Activated naive CD8-positive, alpha-beta T cell treated with anti-CD3 and anti-CD28 coated beads, Interleukin-2, amount 50 U/mL, for 24 hours (primary cell): Measurements from ENCODE around the gene TMEM174.
A peak's percentile ranks its signal among the peaks of the same experiment; 100 is the strongest.
"Not testable (repeated sequence)": the region's sequence is repeated elsewhere in the genome, so short reads cannot be mapped to it uniquely, and the experiment has no call there.

Experiments used
- ATAC-seq: fragments of 150-1000 bp; cut with Tn5 transposase; one replicate; pipeline ENCODE4 v1.10.0; 2021
- DNase-seq: peaks from one replicate; pipeline ENCODE4 v3.0.0; 2021
- H3K27ac Mint-ChIP-seq: one replicate; pipeline ENCODE4 v1.8.0; 2021; ENCODE audit warnings: mild to moderate bottlenecking, mixed read lengths
- H3K27me3 Mint-ChIP-seq: one replicate; pipeline ENCODE4 v1.8.0; 2021; ENCODE audit warnings: mixed read lengths
- H3K36me3 Mint-ChIP-seq: one replicate; pipeline ENCODE4 v1.8.0; 2021; ENCODE audit warnings: low read depth, mixed read lengths
- H3K4me1 Mint-ChIP-seq: one replicate; pipeline ENCODE4 v1.8.0; 2021; ENCODE audit warnings: mixed read lengths
- H3K4me3 Mint-ChIP-seq: one replicate; pipeline ENCODE4 v1.8.0; 2021; ENCODE audit warnings: mild to moderate bottlenecking, moderate library complexity, mixed read lengths
- H3K9me3 Mint-ChIP-seq: one replicate; pipeline ENCODE4 v1.8.0; 2021; ENCODE audit warnings: mixed read lengths

The TMEM174 gene

DNA sequence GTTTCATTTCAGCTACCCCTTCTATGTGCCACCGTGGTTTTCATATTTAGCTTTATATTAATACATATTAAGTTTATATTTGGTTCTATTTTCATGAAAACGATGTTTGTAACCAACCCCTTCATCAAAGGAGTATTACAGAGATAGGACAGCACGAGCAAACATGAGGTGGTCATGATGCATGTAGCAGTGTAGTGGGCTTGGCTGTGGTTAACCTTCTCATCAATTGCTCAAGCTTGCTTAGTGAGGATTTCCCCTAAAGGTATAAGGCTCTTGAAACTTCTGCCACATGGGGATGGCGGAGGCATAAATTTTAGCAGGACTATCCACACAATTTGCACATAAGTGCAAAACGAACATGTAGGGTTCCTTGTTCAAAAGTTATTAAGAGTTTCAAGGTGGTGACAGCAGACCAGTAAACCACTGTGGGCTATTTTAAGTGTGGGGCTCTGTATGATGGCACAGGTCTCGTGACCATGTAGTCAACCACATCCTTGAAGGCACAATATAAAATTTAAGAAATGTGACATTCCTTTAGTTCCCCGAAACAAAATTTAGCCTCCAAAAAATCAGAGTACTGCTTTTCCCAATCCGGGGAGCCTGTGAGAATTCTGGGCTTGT, 24.8 kb downstream of the TMEM174 start:
- no peaks in the 10 kb centered on the region for H3K4me1 Mint-ChIP-seq
- ATAC-seq (no peak), DNase-seq (no peak)
- no peaks in the 10 kb centered on the region for H3K9me3 Mint-ChIP-seq
- no peak overlapping the region for H3K4me3 Mint-ChIP-seq
- peaks cover 79% of the 10 kb centered on the region for H3K27me3 Mint-ChIP-seq
- no peak overlapping the region for H3K27ac Mint-ChIP-seq
- no peaks in the 10 kb centered on the region for H3K36me3 Mint-ChIP-seq

DNA sequence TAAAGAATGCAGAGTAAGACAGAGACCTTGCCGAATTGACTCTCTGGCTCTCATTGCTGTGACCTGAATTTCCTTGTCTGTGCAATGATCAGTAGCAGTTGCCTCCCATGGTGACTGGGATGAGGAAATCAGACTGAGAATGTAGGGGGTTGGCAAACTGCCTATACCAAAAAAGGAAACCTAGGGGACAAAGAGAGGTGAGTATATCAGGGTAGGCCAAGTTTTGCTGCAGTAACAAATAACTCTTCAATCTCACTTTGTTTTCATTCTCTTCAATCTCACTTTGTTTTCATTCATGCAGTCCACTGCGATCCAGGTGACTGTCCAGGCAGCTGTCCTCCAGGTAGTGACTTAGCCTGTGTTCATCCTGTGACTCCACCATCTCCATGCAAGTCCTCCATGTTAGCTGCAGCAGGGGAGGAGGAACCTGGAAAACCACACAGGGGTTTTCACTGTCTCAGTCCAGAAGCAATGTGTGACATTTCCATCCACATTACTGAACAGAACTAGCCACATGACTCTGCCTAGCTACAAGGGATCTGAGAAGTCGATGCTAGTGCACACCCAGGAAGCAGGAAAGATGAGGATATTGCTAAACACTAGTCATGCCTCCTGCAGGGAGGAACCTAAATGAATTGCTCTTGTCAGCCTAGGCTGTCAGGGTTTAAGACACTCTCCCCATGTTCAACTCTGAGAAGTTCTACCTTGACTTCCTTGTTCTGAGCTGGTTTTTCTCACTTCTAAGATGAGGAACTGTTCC, 26.0 kb downstream of the TMEM174 start:
- H3K27me3 Mint-ChIP-seq: peaks cover 74% of the 10 kb centered on the region
- no peak overlapping the region for H3K27ac Mint-ChIP-seq
- H3K9me3 Mint-ChIP-seq: no peaks in the 10 kb centered on the region
- ATAC-seq (no peak), DNase-seq (no peak)
- no peak overlapping the region for H3K4me3 Mint-ChIP-seq
- H3K4me1 Mint-ChIP-seq: no peaks in the 10 kb centered on the region
- H3K36me3 Mint-ChIP-seq: no peaks in the 10 kb centered on the region

DNA sequence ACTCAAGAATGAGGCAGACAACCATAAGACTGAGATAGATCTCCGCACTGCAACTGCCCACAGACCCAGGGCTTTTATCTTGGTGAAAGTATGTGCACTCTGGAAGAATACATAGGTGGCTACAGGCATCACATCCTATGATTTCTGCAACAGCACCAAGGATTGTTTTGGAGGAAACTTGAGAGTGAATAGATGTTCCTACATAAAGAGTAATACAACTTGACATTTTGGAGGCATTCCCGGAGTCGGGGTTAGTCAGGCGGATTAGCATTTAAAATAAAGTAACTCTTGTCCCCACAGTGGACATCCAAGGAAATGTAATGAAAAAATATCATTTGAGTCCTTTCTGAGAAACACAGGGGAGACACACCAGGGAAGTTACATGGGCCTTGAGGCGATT, 26.7 kb downstream of the TMEM174 start:
- peaks cover 69% of the 10 kb centered on the region for H3K27me3 Mint-ChIP-seq
- no peak overlapping the region for H3K4me3 Mint-ChIP-seq
- H3K9me3 Mint-ChIP-seq: no peaks in the 10 kb centered on the region
- no peaks in the 10 kb centered on the region for H3K36me3 Mint-ChIP-seq
- DNase-seq: no peak
- no peak for ATAC-seq
- H3K27ac Mint-ChIP-seq: no peak overlapping the region
- no peaks in the 10 kb centered on the region for H3K4me1 Mint-ChIP-seq

DNA sequence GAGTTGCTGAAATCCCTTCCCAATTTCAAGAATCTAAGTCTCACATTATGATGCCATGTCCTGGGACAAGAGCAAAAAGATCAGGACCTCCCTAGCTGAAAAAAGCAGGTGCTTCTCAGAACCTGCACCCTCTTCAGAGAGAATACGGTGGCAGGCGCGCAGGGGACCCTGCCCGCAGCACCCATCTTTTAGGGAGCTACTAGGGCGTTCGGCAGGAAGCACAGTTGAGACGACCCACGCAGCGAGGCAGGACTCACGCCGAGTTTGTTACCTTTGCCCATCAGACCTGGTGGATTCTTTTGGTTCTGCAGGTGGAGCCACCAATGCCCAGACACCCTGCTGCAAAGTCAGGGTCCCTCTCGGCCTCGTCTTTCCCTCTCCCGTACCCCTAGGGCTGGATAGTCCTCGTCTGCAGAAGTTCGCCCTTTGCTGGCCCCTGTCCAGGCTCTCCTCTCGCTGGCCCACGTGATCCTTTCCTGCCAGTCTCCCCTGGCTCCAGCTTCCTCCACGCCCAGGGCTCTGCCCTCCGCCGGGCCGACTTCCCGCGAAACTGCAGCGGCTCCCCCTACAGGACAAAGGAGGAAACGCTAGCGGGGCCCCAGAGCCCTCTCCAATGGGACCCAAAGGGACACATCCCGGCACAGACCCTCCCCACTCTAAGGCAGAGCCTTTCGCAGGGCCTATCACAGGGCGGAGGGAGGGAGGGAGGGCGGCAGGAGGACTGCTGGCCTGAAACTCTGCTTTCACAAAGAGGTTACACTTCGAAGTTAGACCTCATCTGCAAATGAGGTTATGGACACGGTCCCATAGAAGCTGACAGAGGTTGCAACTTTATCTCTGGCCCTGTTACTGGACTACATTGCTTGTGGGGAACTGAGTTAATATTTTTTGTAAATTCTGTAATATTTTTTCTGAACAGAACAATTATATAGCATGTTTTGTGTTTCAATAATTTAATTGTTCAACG, 28.8 kb downstream of the TMEM174 start:
- H3K9me3 Mint-ChIP-seq: no peaks in the 10 kb centered on the region
- H3K36me3 Mint-ChIP-seq: no peaks in the 10 kb centered on the region
- DNase-seq: peak; percentile 80
- no peak overlapping the region for H3K27ac Mint-ChIP-seq
- H3K4me3 Mint-ChIP-seq: no peak overlapping the region
- no peaks in the 10 kb centered on the region for H3K4me1 Mint-ChIP-seq
- ATAC-seq: peak; percentile 85
- peaks cover 67% of the 10 kb centered on the region for H3K27me3 Mint-ChIP-seq

DNA sequence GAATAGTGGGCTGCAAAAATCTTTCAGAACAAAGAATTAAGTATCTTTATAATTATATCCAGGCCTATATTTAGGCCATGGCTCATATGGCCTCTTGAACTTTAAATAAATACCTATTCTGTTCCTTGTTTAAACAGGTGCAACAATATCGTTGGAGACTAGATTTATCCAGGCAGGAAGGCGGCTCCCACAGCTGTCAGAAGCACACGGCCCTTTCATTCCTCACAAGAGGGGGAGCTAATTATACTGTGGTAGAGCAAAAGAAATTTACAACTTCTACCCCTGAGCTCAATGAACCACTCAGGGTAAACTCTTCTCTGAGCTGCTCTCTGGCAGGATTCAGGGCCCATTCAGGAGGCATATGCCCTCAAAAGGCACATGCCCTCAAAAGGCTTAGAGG, 31.3 kb downstream of the TMEM174 start:
- Mint-ChIP-seq H3K4me1 (no peaks in the 10 kb centered on the region), H3K27ac (no peak overlapping the region), H3K9me3 (peaks cover 6% of the 10 kb centered on the region), H3K27me3 (peaks cover 66% of the 10 kb centered on the region), H3K36me3 (no peaks in the 10 kb centered on the region), H3K4me3 (no peak overlapping the region)
- ATAC-seq (no peak), DNase-seq (no peak)

DNA sequence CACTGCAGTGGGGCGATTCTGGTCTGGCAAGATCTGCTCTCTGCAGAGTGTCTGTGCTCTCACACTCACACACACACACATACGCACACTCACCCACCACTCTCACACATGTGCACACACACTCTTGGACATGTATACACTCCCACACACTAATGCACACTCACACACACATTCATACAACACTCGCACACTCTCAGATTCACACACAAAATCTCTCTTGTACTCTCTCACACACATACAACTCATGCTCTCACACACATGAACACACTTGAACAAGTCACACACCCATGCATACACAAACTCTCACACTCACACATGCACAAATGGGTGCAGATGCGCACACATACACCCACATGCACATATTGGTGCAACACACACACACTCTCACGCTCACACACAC, 31.7 kb downstream of the TMEM174 start:
- no peak overlapping the region for H3K27ac Mint-ChIP-seq
- H3K36me3 Mint-ChIP-seq: peaks cover 3% of the 10 kb centered on the region
- H3K27me3 Mint-ChIP-seq: peaks cover 66% of the 10 kb centered on the region
- no peaks in the 10 kb centered on the region for H3K4me1 Mint-ChIP-seq
- DNase-seq (no peak), ATAC-seq (no peak)
- H3K9me3 Mint-ChIP-seq: peaks cover 10% of the 10 kb centered on the region
- no peak overlapping the region for H3K4me3 Mint-ChIP-seq

DNA sequence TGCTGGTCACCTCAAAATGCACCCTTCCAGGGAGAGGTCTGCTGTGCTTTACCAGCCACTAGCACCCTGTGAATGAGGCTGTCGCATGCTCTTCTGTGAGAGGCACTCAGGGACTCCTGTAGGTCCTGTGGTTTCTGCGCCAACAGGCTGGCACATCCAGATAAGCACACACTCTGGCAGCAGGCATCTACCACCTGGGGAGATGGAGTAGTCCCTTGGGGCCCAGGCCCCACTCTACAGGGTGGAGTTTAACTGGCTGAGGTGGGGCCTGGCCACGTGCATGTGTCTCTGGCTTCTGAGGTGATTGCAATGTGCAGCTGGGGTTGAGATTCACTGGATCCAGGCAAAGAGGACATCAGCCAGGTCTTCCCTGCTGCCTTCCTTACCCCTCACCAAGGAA, 32.3 kb downstream of the TMEM174 start:
- H3K36me3 Mint-ChIP-seq: peaks cover 3% of the 10 kb centered on the region
- no peak overlapping the region for H3K27ac Mint-ChIP-seq
- ATAC-seq (no peak), DNase-seq (no peak)
- H3K4me1 Mint-ChIP-seq: no peaks in the 10 kb centered on the region
- peaks cover 68% of the 10 kb centered on the region for H3K27me3 Mint-ChIP-seq
- H3K4me3 Mint-ChIP-seq: no peak overlapping the region
- peaks cover 14% of the 10 kb centered on the region for H3K9me3 Mint-ChIP-seq

DNA sequence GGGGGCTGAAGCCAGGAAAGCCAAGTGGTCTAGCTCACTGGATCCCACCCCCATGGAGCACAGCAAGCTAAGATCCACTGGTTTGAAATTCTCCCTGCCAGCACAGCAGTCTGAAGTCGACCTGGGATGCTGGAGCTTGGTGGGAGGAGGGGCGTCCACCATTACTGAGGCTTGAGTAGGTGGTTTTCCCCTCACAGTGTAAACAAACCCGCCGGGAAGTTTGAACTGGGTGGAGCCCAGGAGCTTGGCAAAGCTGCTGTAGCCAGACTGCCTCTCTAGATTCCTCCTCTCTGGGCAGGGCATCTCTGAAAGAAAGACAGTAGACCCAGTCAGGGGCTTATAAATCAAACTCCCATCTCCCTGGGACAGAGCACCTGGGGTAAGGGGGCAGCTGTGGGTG, 34.2 kb downstream of the TMEM174 start:
- not testable (repeated sequence) for ATAC-seq, H3K4me3 Mint-ChIP-seq, H3K4me1 Mint-ChIP-seq, H3K27ac Mint-ChIP-seq, DNase-seq, H3K36me3 Mint-ChIP-seq
- peaks cover 72% of the 10 kb centered on the region for H3K27me3 Mint-ChIP-seq
- peaks cover 14% of the 10 kb centered on the region for H3K9me3 Mint-ChIP-seq

DNA sequence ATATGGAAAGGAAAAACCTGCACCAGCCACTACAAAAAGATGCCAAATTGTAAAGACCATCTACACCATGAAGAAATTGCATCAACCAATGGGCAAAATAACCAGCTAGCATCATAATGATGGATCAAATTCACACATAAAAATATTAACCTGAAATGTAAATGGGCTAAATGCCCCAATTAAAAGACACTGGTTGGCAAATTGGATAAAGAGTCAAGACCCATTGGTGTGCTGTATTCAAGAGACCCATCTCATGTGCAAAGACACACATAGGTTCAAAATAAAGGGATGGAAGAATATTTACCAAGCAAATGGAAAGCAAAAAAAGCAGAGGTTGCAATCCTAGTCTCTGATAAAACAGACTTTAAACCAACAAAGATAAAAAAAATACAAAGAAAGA, 36.1 kb downstream of the TMEM174 start:
- H3K9me3 Mint-ChIP-seq: peaks cover 14% of the 10 kb centered on the region
- not testable (repeated sequence) for H3K27ac Mint-ChIP-seq, H3K4me1 Mint-ChIP-seq, ATAC-seq, DNase-seq, H3K36me3 Mint-ChIP-seq, H3K4me3 Mint-ChIP-seq
- H3K27me3 Mint-ChIP-seq: peaks cover 80% of the 10 kb centered on the region

DNA sequence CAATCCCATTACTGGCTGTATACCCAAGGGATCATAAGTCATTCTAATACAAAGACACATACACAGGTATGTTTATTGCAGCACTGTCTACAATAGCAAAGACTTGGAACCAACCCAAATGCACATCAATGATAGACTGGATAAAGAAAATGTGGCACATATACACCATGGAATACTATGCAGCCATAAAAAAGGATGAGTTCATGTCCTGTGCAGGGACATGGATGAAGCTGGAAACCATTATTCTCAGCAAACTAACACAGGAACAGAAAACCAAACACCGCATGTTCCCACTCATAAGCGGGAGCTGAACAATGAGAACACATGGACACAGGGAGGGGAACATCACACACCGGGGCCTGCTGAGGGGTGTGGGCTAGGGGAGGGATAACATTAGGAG, 39.7 kb downstream of the TMEM174 start:
- not testable (repeated sequence) for H3K36me3 Mint-ChIP-seq, H3K4me3 Mint-ChIP-seq, H3K4me1 Mint-ChIP-seq, DNase-seq, H3K27ac Mint-ChIP-seq, ATAC-seq
- Mint-ChIP-seq H3K9me3 (peaks cover 14% of the 10 kb centered on the region), H3K27me3 (peaks cover 91% of the 10 kb centered on the region)

DNA sequence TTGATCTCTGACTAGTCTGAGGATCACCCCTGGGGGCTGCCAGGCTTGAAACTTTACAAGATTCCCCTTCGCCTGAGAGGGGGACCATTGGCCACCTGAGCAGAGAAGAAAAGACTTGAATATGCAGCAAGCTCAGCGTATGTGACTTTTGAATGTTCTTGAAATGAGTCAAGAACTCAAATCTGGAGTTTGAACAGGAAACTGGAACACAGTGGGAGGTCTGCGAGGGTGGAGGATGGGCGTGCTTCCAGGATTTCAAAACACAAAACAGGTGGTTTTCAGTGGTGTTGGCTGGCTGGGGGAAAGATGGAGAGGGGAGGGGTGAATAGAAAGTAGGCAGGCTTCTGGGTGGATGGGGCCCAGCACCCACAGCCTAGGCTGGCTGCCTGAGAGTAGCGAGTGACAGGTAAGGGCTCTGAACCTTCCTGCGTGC, 40.6 kb downstream of the TMEM174 start:
- Mint-ChIP-seq H3K9me3 (peaks cover 8% of the 10 kb centered on the region), H3K4me1 (peaks cover 10% of the 10 kb centered on the region), H3K36me3 (peaks cover 3% of the 10 kb centered on the region), H3K27ac (no peak overlapping the region), H3K4me3 (no peak overlapping the region), H3K27me3 (peaks cover 91% of the 10 kb centered on the region)
- ATAC-seq (peak; percentile 50), DNase-seq (no peak)

DNA sequence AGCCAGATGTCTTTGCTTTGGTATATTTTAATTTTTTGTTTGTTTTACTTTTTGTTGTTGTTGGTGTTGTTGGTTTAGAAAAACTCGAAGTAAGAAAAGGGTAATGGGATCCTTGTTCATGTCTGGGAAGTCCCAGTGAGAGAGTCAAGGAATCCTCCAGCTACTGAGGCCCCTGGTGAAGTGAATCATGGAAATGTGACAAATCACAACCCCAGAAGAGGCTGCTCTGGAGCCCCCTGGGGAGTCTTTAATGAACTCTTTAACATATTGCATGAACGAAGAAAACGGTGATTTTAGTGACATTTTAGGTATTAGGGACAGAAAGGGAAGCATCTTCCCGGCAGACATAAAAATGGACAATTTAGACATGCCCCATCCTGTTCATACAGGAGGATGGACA, 41.3 kb downstream of the TMEM174 start:
- Mint-ChIP-seq H3K27me3 (peaks cover 89% of the 10 kb centered on the region), H3K4me3 (no peak overlapping the region), H3K9me3 (peaks cover 8% of the 10 kb centered on the region), H3K36me3 (peaks cover 3% of the 10 kb centered on the region), H3K27ac (no peak overlapping the region), H3K4me1 (peaks cover 10% of the 10 kb centered on the region)
- ATAC-seq (no peak), DNase-seq (no peak)

DNA sequence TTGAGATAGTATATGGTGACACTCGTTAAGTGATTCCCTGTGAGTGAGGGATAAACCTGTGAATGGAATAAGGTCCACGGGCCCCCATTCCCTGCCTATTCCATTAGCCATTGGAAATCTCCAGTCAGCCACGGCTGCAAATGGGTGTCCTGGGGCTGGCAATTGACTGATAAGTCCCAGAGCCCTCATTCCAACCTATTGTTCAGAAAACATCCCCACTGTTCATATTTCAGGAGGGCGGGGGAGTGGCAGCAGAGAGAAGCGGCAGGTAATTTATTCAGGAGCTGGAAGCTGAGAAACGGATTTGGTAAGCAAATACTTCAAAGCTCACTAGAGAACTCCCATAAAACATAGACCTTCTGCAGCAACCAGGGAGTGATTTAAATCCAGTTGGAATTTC, 42.0 kb downstream of the TMEM174 start:
- DNase-seq: no peak
- Mint-ChIP-seq H3K36me3 (no peaks in the 10 kb centered on the region), H3K27ac (no peak overlapping the region), H3K27me3 (peaks cover 84% of the 10 kb centered on the region), H3K4me1 (peaks cover 10% of the 10 kb centered on the region), H3K4me3 (no peak overlapping the region), H3K9me3 (peaks cover 2% of the 10 kb centered on the region)
- no peak for ATAC-seq

DNA sequence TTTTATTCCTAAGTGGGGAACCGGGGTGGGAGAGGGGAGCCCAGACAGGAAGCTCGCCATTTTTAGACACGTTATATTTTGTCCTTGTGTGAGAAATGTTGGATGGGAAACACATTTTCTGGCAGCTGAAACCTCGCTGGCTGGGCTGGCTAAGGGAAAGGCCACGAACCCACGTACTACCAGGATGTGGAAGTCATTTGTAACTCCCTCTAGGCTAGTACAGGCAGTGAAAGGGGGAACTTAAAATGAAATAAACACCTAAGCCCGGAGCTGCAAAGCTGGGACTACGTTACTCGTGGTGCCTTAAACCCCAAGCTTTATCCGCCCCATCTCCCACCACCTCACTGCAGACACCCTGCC, 42.5 kb downstream of the TMEM174 start:
- H3K9me3 Mint-ChIP-seq: no peaks in the 10 kb centered on the region
- peaks cover 80% of the 10 kb centered on the region for H3K27me3 Mint-ChIP-seq
- no peak for ATAC-seq
- peak overlapping the region; percentile 17 for H3K4me3 Mint-ChIP-seq
- peaks cover 10% of the 10 kb centered on the region for H3K4me1 Mint-ChIP-seq
- no peak for DNase-seq
- H3K27ac Mint-ChIP-seq: no peak overlapping the region
- no peaks in the 10 kb centered on the region for H3K36me3 Mint-ChIP-seq
